Neural progenitor cell (in vitro differentiated cells): ENCODE data around the gene OTOGL. TPM values are rescaled to one million over a fixed set of nuclear protein-coding genes. Genes with fewer than 3 reads are reported as not detected.

Source experiments
- DNase-seq: peaks from one replicate; pipeline ENCODE4 v3.0.0-alpha.2; 2016; ENCODE audit warnings: low spot score
- H2AFZ ChIP-seq: fragments of 200-600 bp; sonication (generic); replicated peaks from 2 replicates; pipeline ENCODE4 v1.6.1; 2016; ENCODE audit warnings: antibody characterized with exemption
- H3F3A ChIP-seq: fragments of 200-600 bp; sonication (generic); 2 replicates; pipeline ENCODE4 v1.6.1; 2016; ENCODE audit warnings: antibody characterized with exemption, low read depth
- H3K27ac ChIP-seq: fragments of 200-600 bp; sonication (generic); 2 replicates; pipeline ENCODE4 v1.5.1; 2016; ENCODE audit warnings: mild to moderate bottlenecking
- H3K27me3 ChIP-seq: fragments of 200-600 bp; sonication (generic); 2 replicates; pipeline ENCODE4 v1.6.1; 2016; ENCODE audit warnings: mild to moderate bottlenecking, moderate library complexity
- H3K36me3 ChIP-seq: fragments of 200-600 bp; sonication (generic); 2 replicates; pipeline ENCODE4 v1.5.1; 2016
- H3K4me1 ChIP-seq: fragments of 200-600 bp; sonication (generic); 2 replicates; pipeline ENCODE4 v1.6.1; 2016; ENCODE audit warnings: mixed run types
- H3K4me2 ChIP-seq: fragments of 200-600 bp; sonication (generic); 2 replicates; pipeline ENCODE4 v1.6.1; 2016
- H3K4me3 ChIP-seq: fragments of 200-600 bp; sonication (generic); 2 replicates; pipeline ENCODE4 v1.5.1; 2016
- H3K79me2 ChIP-seq: fragments of 200-600 bp; sonication (generic); 2 replicates; pipeline ENCODE4 v1.6.1; 2016; ENCODE audit warnings: low read depth
- H3K9ac ChIP-seq: fragments of 200-600 bp; sonication (generic); 2 replicates; pipeline ENCODE4 v1.6.1; 2016
- H3K9me3 ChIP-seq: fragments of 200-600 bp; sonication (generic); 2 replicates; pipeline ENCODE4 v1.5.1; 2016; ENCODE audit warnings: low read depth
- H4K20me1 ChIP-seq: fragments of 200-600 bp; sonication (generic); 2 replicates; pipeline ENCODE4 v1.6.1; 2016; ENCODE audit warnings: low read depth
- H3K27ac Mint-ChIP-seq: 3 replicates; pipeline ENCODE4 v1.8.0; 2021; ENCODE audit warnings: mixed read lengths
- H3K27me3 Mint-ChIP-seq: 2 replicates; pipeline ENCODE4 v1.8.0; 2022; ENCODE audit warnings: low read depth, mild to moderate bottlenecking, inconsistent platforms, moderate library complexity, mixed read lengths; ENCODE audit not compliant: insufficient read depth
- H3K36me3 Mint-ChIP-seq: 3 replicates; pipeline ENCODE4 v1.8.0; 2021; ENCODE audit warnings: mixed read lengths
- H3K4me1 Mint-ChIP-seq: 3 replicates; pipeline ENCODE4 v1.8.0; 2021; ENCODE audit warnings: mixed read lengths
- H3K4me3 Mint-ChIP-seq: 3 replicates; pipeline ENCODE4 v1.8.0; 2021; ENCODE audit warnings: mild to moderate bottlenecking, moderate library complexity, mixed read lengths
- H3K9me3 Mint-ChIP-seq: 3 replicates; pipeline ENCODE4 v1.8.0; 2020; ENCODE audit warnings: mixed read lengths
- CTCF ChIP-seq: fragments of 200-600 bp; sonication (generic); IDR thresholded peaks from 2 replicates; pipeline ENCODE4 v1.5.1; 2017; ENCODE audit warnings: antibody characterized with exemption, mild to moderate bottlenecking
- EZH2 ChIP-seq: fragments of 200-600 bp; sonication (generic); IDR thresholded peaks from 2 replicates; pipeline ENCODE4 v1.6.1; 2017; ENCODE audit warnings: antibody characterized with exemption, mild to moderate bottlenecking, moderate library complexity
- EZH2phosphoT487 ChIP-seq: fragments of 200-600 bp; sonication (generic); IDR thresholded peaks from 2 replicates; pipeline ENCODE4 v1.6.1; 2017; ENCODE audit warnings: antibody characterized with exemption
- total RNA-seq: library from RNA; depleted of rRNA; stranded (reverse); fragments of >200 nt; gene quantifications from 2 replicates; pipeline ENCODE4 v1.2.3, GENCODE V29; 2015; ENCODE audit warnings: low replicate concordance

OTOGL gene
- total RNA-seq, 1 donor from 2014 or later = 0.13 TPM

DNA sequence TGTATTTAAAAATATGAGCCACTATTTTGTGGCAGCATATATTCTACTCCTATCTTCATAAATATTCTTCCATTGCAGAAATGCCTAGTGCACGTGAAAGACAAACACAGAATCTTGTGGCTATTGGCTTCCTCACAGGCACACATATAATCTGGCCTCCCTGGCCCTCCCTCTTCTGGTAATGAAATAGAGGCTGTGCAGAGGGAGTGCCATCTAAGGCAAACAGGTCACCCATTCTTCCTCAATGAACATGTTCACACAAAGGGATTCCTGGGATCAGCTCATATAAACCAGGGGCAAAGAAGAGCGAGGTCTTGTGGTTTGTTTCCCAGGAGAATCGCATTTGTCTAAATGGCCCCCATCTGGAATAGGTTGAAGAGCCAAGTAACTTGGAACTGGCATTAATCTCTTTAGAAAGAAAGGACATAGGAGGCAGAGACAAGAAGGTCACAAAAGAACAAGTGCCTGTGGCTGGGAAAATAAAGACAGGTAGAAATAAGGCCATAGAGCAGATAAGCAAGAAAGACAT lies 173.1 kb downstream of the OTOGL start:
- H3K27ac ChIP-seq = no peak overlapping the region
- Mint-ChIP-seq H3K9me3 (no peaks in the 10 kb centered on the region), H3K36me3 (no peaks in the 10 kb centered on the region), H3K4me1 (peaks cover 5% of the 10 kb centered on the region), H3K4me3 (no peak overlapping the region), H3K27me3 (no peaks in the 10 kb centered on the region), H3K27ac (no peak overlapping the region)
- no peaks in the 10 kb centered on the region for H3K27me3 ChIP-seq
- no peaks in the 10 kb centered on the region for H3F3A ChIP-seq
- no peaks in the 10 kb centered on the region for H4K20me1 ChIP-seq
- H3K4me3 ChIP-seq = no peak overlapping the region
- peaks cover 3% of the 10 kb centered on the region for H3K4me1 ChIP-seq
- H3K9ac ChIP-seq = no peak overlapping the region
- DNase-seq = peak; percentile 11
- no peaks in the 10 kb centered on the region for H3K9me3 ChIP-seq
- no peak overlapping the region for H2AFZ ChIP-seq
- no peak overlapping the region for H3K4me2 ChIP-seq
- no peak for TF ChIP-seq EZH2phosphoT487
- no peak for TF ChIP-seq CTCF
- no peak for TF ChIP-seq EZH2
- H3K36me3 ChIP-seq = no peaks in the 10 kb centered on the region
- H3K79me2 ChIP-seq = no peaks in the 10 kb centered on the region

GRCh38 chr12:80273144-80273543 lies 173.8 kb downstream of the OTOGL start:
- Histone ChIP-seq H3K27me3 (no peaks in the 10 kb centered on the region), H3K79me2 (no peaks in the 10 kb centered on the region), H4K20me1 (no peaks in the 10 kb centered on the region), H3K9me3 (no peaks in the 10 kb centered on the region), H3K4me3 (no peak overlapping the region), H3K27ac (no peak overlapping the region), H3K4me1 (peaks cover 3% of the 10 kb centered on the region), H3K36me3 (no peaks in the 10 kb centered on the region), H3K9ac (no peak overlapping the region), H3K4me2 (no peak overlapping the region), H2AFZ (no peak overlapping the region), H3F3A (no peaks in the 10 kb centered on the region)
- Mint-ChIP-seq H3K4me3 (no peak overlapping the region), H3K36me3 (no peaks in the 10 kb centered on the region), H3K9me3 (no peaks in the 10 kb centered on the region), H3K27ac (no peak overlapping the region), H3K27me3 (no peaks in the 10 kb centered on the region), H3K4me1 (peaks cover 5% of the 10 kb centered on the region)
- TF ChIP-seq EZH2phosphoT487 (no peak), EZH2 (no peak), CTCF (no peak)
- DNase-seq = no peak

DNA sequence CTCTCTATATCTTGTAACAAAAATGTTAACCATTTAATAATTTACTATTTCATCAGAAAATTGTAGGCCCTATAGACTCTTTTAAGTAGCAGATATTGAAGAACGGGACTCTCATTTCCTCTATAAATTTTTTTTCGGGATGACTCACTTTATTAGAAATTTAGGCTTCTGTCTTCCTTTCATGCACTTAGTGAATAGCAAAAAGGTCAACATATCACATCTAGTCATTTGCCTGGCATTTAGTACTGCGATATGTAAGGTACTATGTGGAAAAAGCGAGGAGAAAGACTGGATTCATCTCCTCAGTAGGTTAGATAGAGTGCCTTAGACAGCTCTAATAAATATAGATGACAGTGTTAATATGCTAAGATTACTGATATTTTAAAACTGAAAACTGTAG lies 178.4 kb downstream of the OTOGL start:
- Mint-ChIP-seq H3K27me3 (no peaks in the 10 kb centered on the region), H3K4me3 (no peak overlapping the region), H3K4me1 (no peaks in the 10 kb centered on the region), H3K27ac (no peak overlapping the region), H3K36me3 (no peaks in the 10 kb centered on the region), H3K9me3 (peaks cover 4% of the 10 kb centered on the region)
- Histone ChIP-seq H3K4me1 (no peaks in the 10 kb centered on the region), H2AFZ (no peak overlapping the region), H3K27ac (no peak overlapping the region), H3K4me3 (no peak overlapping the region), H3K36me3 (no peaks in the 10 kb centered on the region), H3F3A (no peaks in the 10 kb centered on the region), H3K27me3 (no peaks in the 10 kb centered on the region), H3K4me2 (no peak overlapping the region), H3K9ac (no peak overlapping the region), H3K79me2 (no peaks in the 10 kb centered on the region), H4K20me1 (no peaks in the 10 kb centered on the region), H3K9me3 (no peaks in the 10 kb centered on the region)
- DNase-seq = no peak
- no peak for TF ChIP-seq EZH2phosphoT487
- TF ChIP-seq CTCF = no peak
